Measurements from ENCODE around the gene SERPINB7.

GRCh38 chr18:63784787-63785452 lies 9.7 kb downstream of the SERPINB7 start:
- no peak for TF ChIP-seq CTCF (IDR thresholded peaks at IDR 0.05; ENCODE audit: insufficient read depth, low read depth, low read length)
- TF ChIP-seq EZH2 (IDR thresholded peaks at IDR 0.05; ENCODE audit: insufficient read depth, low read length), result no peak
